ENCODE data around the gene SPATS1. TPM values are rescaled to one million over a fixed set of nuclear protein-coding genes. Genes with fewer than 3 reads are reported as not detected.

Gene SPATS1
- total RNA-seq, result not detected in 2 replicates

GRCh38 chr6:44342489-44342888, at the start of gene SPATS1:
TSS of gene SPATS1 (plus strand) at chr6:44342650. CDS start at chr6:44343096, 446 bp downstream.

DNA sequence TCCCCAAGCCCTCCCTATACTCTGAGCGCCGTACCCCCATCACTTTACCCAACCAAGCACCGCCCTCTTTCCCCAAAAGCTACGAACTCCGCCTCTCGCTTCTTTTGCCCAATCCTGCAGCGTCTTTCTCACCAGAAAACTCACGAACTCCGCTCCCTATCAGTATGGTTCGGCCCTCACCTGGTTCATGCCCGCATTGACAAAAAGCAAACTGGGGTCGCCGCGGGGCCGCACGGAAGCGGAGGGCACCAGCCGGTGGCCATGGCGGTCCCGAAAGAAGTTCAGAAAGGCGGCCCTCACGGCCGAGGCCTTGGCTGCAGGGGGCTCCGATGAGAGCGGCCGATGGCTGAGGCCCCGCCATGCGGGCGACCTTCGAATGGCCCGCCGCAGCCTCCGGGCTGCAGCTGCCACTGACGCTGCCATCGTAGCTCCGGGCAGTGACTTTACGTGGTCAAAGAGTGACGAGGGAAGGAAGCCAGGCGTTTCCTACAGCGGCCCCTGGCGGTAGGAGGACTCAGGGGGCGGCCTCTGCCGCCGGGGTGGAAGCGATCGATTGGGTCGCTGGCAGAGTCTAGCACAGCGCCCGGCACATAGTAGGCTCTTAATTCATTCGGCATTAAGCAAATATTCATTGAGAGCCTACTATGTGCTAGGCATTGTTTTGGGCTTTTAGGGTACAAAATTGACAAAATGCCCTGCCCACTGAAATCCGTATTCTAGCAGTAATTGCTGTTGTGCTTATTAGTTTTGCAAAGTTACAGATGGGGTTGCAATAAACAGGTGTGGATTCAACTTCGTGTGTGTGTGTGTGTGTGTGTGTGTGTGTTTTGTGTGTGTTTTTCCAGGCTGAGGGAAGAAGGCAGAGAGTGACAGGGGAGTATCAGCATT, 29.3 kb upstream of the SPATS1 start, which contains the start of gene AARS2:
TSS of gene AARS2 (minus strand) at position 447 of the 888 bp plus-strand sequence. CDS start at position 423, 24 bp downstream.

DNA sequence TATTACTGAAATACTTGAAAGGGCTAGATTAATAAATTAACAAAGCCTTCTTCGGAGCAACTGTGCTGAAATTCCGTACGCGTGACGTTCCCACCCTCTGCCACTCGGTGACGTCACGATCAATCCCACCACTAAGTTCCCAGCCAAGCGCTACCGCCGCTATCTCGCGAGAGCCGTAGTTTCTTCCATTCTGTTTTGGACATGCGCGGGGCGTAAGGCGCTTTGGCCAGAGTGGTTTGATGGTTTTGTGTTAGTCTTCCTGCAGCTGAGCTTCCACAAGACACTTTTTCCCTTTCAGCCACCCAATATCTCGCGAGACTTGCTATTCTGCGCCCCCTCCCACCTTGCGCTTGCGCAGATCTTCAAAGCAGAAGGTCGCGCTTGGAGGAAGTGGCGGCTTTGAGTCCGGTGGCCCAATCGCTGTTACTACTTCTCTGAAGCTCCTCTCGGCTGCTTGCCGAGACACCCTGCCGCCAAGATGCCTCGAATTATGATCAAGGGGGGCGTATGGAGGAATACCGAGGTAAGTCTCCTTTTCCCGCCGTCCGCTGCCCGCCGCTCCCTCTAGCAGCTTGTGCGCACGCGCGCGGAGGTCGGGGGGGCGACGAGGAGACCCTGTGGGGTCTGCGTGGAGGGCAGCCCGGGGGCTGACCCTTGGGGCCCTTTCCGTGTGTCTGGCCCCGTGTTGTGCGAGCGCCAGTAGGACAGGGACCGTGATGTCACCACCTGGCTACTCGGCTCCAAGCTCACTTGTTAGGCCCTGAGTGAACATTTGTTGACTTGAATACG, 45.1 kb downstream of the SPATS1 start, which contains the start of gene CDC5L:
TSS of gene CDC5L (plus strand) at position 361 of the 789 bp plus-strand sequence. CDS start at position 479, 118 bp downstream.

Other genes with a start within 250 kb of the SPATS1 start
- gene MRPL14, start 215.2 kb upstream of the SPATS1 start, total RNA-seq, result 62.5 and 64.4 TPM in 2 replicates
- gene TMEM63B, start 215.1 kb upstream of the SPATS1 start, total RNA-seq, result 17.2 and 44.9 TPM in 2 replicates
- 2.3 and 8.6 TPM in 2 replicates for gene CAPN11, start 183.8 kb upstream of the SPATS1 start, total RNA-seq
- 0.31 and 0.49 TPM in 2 replicates for gene MYMX, start 125.7 kb upstream of the SPATS1 start, total RNA-seq
- 33.7 and 78.9 TPM in 2 replicates for gene SLC29A1, start 119.1 kb upstream of the SPATS1 start, total RNA-seq
- 374 and 592 TPM in 2 replicates for gene HSP90AB1, start 95.5 kb upstream of the SPATS1 start, total RNA-seq
- 29.1 and 49.9 TPM in 2 replicates for gene SLC35B2, start 85.1 kb upstream of the SPATS1 start, total RNA-seq
- 7.8 and 20.0 TPM in 2 replicates for gene NFKBIE, start 77.1 kb upstream of the SPATS1 start, total RNA-seq
- gene TMEM151B, start 72.2 kb upstream of the SPATS1 start, total RNA-seq, result 0.06 TPM in 1 of 2 replicates, not detected in the other
- gene AARS2, start 29.3 kb upstream of the SPATS1 start, total RNA-seq, result 11.8 and 21.9 TPM in 2 replicates
- 15.1 and 25.2 TPM in 2 replicates for gene CDC5L, start 45.1 kb downstream of the SPATS1 start, total RNA-seq